SK-N-SH treated with all-trans-retinoic acid at 6 μM for 48 hours (cell line): Measurements from ENCODE around the gene ZNF491.

Experiments
- ATAC-seq: fragments of 200-7000 bp; cut with Tn5 transposase; 3 replicates; pipeline ENCODE4 v1.9.1; 2020; ENCODE audit warnings: mild to moderate bottlenecking, moderate library complexity
- ARNTL ChIP-seq: fragments of 450-650 bp; formaldehyde crosslinking; IDR thresholded peaks from 2 replicates; pipeline ENCODE4 v1.5.0; 2020; ENCODE audit warnings: low read depth, mild to moderate bottlenecking, moderate library complexity, borderline replicate concordance
- BACH2 ChIP-seq: fragments of 250-450 bp; sonication (Bioruptor Pico); IDR thresholded peaks from 2 replicates; pipeline ENCODE4 v1.9.0; 2021; ENCODE audit warnings: mild to moderate bottlenecking, borderline replicate concordance
- CREB5 ChIP-seq: fragments of 250-450 bp; sonication (Bioruptor Pico); IDR thresholded peaks from 2 replicates; pipeline ENCODE4 v1.5.1; 2020; ENCODE audit warnings: low read depth, mild to moderate bottlenecking, moderate library complexity
- CSDC2 ChIP-seq: fragments of 250-450 bp; sonication (Bioruptor Pico); IDR thresholded peaks from 2 replicates; pipeline ENCODE4 v1.5.0; 2020; ENCODE audit warnings: mild to moderate bottlenecking, moderate library complexity
- CSRNP3 ChIP-seq: fragments of 250-450 bp; sonication (Bioruptor Pico); IDR thresholded peaks from 2 replicates; pipeline ENCODE4 v1.5.1; 2021; ENCODE audit warnings: mild to moderate bottlenecking, moderate library complexity
- GLIS3 ChIP-seq: fragments of 250-450 bp; sonication (Bioruptor Pico); IDR thresholded peaks from 2 replicates; pipeline ENCODE4 v1.5.0; 2020; ENCODE audit warnings: mild to moderate bottlenecking, moderate library complexity
- ISL1 ChIP-seq: fragments of 250-450 bp; sonication (Bioruptor Pico); IDR thresholded peaks from 2 replicates; pipeline ENCODE4 v2.1.2; 2022; ENCODE audit warnings: mild to moderate bottlenecking, moderate library complexity
- OSR1 ChIP-seq: fragments of 250-450 bp; sonication (Bioruptor Pico); IDR thresholded peaks from 2 replicates; pipeline ENCODE4 v1.8.0; 2022; ENCODE audit warnings: moderate library complexity, mild to moderate bottlenecking, inconsistent platforms
- POU6F1 ChIP-seq: fragments of 250-450 bp; sonication (Bioruptor Pico); IDR thresholded peaks from 2 replicates; pipeline ENCODE4 v1.8.0; 2021; ENCODE audit warnings: low read depth, mild to moderate bottlenecking, moderate library complexity, borderline replicate concordance
- PPARA ChIP-seq: fragments of 250-450 bp; sonication (Bioruptor Pico); IDR thresholded peaks from 2 replicates; pipeline ENCODE4 v1.5.0; 2020; ENCODE audit warnings: mild to moderate bottlenecking, borderline replicate concordance
- SNAI2 ChIP-seq: fragments of 250-450 bp; sonication (Bioruptor Pico); IDR thresholded peaks from 2 replicates; pipeline ENCODE4 v1.5.0; 2020; ENCODE audit warnings: mild to moderate bottlenecking, moderate library complexity
- TCF4 ChIP-seq: fragments of 250-450 bp; sonication (Bioruptor Pico); IDR thresholded peaks from 2 replicates; pipeline ENCODE4 v1.8.0; 2021; ENCODE audit warnings: mild to moderate bottlenecking, moderate library complexity, borderline replicate concordance
- TOX ChIP-seq: fragments of 250-450 bp; sonication (Bioruptor Pico); IDR thresholded peaks from 2 replicates; pipeline ENCODE4 v1.8.0; 2021; ENCODE audit warnings: mild to moderate bottlenecking, moderate library complexity, borderline replicate concordance
- TSHZ2 ChIP-seq: fragments of 250-450 bp; sonication (Bioruptor Pico); IDR thresholded peaks from 2 replicates; pipeline ENCODE4 v1.5.0; 2020; ENCODE audit warnings: mild to moderate bottlenecking, moderate library complexity
- ZC3H10 ChIP-seq: fragments of 250-450 bp; sonication (Bioruptor Pico); IDR thresholded peaks from 2 replicates; pipeline ENCODE4 v1.5.1; 2021; ENCODE audit warnings: mild to moderate bottlenecking, moderate library complexity
- ZFP3 ChIP-seq: fragments of 250-450 bp; sonication (Bioruptor Pico); IDR thresholded peaks from 2 replicates; pipeline ENCODE4 v1.5.0; 2020; ENCODE audit warnings: mild to moderate bottlenecking, moderate library complexity
- ZNF565 ChIP-seq: fragments of 450-650 bp; formaldehyde crosslinking; conservative IDR thresholded peaks from 2 replicates; pipeline ENCODE4 v1.5.0; 2020; ENCODE audit warnings: low read depth, mild to moderate bottlenecking, moderate library complexity
- ZNF70 ChIP-seq: fragments of 450-650 bp; formaldehyde crosslinking; IDR thresholded peaks from 2 replicates; pipeline ENCODE4 v1.5.0; 2020; ENCODE audit warnings: mild to moderate bottlenecking, moderate library complexity

Gene ZNF491

GRCh38 chr19:11853358-11853757 is 55.0 kb downstream of the ZNF491 start:
- TF ChIP-seq TOX (CRISPR knock-in tag) (no peak), OSR1 (CRISPR knock-in tag) (no peak), TSHZ2 (CRISPR knock-in tag) (no peak), SNAI2 (CRISPR knock-in tag) (no peak), GLIS3 (CRISPR knock-in tag) (no peak), CSDC2 (CRISPR knock-in tag) (no peak), ARNTL (CRISPR knock-in tag) (no peak), ISL1 (CRISPR knock-in tag) (no peak), CREB5 (CRISPR knock-in tag) (no peak), ZNF565 (CRISPR knock-in tag) (no peak), POU6F1 (CRISPR knock-in tag) (no peak), ZC3H10 (CRISPR knock-in tag) (no peak), CSRNP3 (no peak), TCF4 (CRISPR knock-in tag) (no peak)
- no peak for ATAC-seq

- no peak for TF ChIP-seq PPARA (CRISPR knock-in tag)
- no peak for TF ChIP-seq ZC3H10 (CRISPR knock-in tag)
- TF ChIP-seq ISL1 (CRISPR knock-in tag) = no peak
- no peak for TF ChIP-seq CSDC2 (CRISPR knock-in tag)
- no peak for TF ChIP-seq BACH2
- TF ChIP-seq ARNTL (CRISPR knock-in tag) = no peak
- no peak for TF ChIP-seq ZFP3 (CRISPR knock-in tag)
- no peak for TF ChIP-seq CREB5 (CRISPR knock-in tag)
- no peak for TF ChIP-seq POU6F1 (CRISPR knock-in tag)
- TF ChIP-seq ZNF70 = no peak
- TF ChIP-seq TSHZ2 (CRISPR knock-in tag) = no peak
- no peak for ATAC-seq
Measured at GRCh38 chr19:11856596-11857250, 58.4 kb downstream of the ZNF491 start.
